Osteocyte (in vitro differentiated cells): ENCODE measurements around the gene HIRIP3. TPM values are rescaled to one million over a fixed set of nuclear protein-coding genes. Genes with fewer than 3 reads are reported as not detected.

ENCODE experiments used
- DNase-seq: peaks from one replicate; pipeline ENCODE4 v3.0.0; 2021; ENCODE audit warnings: mixed read lengths; ENCODE audit not compliant: unreplicated experiment; ENCODE audit errors: extremely low spot score
- H3K27ac Mint-ChIP-seq: one replicate; pipeline ENCODE4 v1.8.0; 2021; ENCODE audit warnings: mild to moderate bottlenecking, mixed read lengths; ENCODE audit not compliant: unreplicated experiment
- H3K27me3 Mint-ChIP-seq: one replicate; pipeline ENCODE4 v1.8.0; 2021; ENCODE audit warnings: mixed read lengths; ENCODE audit not compliant: unreplicated experiment
- H3K36me3 Mint-ChIP-seq: one replicate; pipeline ENCODE4 v1.8.0; 2021; ENCODE audit warnings: mixed read lengths; ENCODE audit not compliant: unreplicated experiment
- H3K4me1 Mint-ChIP-seq: one replicate; pipeline ENCODE4 v1.8.0; 2021; ENCODE audit warnings: mixed read lengths; ENCODE audit not compliant: unreplicated experiment
- H3K4me3 Mint-ChIP-seq: one replicate; pipeline ENCODE4 v1.8.0; 2021; ENCODE audit warnings: mild to moderate bottlenecking, moderate library complexity, mixed read lengths; ENCODE audit not compliant: unreplicated experiment
- H3K9me3 Mint-ChIP-seq: one replicate; pipeline ENCODE4 v1.8.0; 2021; ENCODE audit warnings: mixed read lengths; ENCODE audit not compliant: unreplicated experiment
- CTCF ChIP-seq: fragments of 200-600 bp; sonication (generic); IDR thresholded peaks from 2 replicates; pipeline ENCODE4 v1.5.0; 2021; ENCODE audit warnings: antibody characterized with exemption, mild to moderate bottlenecking, moderate library complexity
- total RNA-seq: library from RNA; stranded (reverse); gene quantifications from 2 replicates; pipeline ENCODE4 v1.2.1, GENCODE V29; 2021

The HIRIP3 gene
- total RNA-seq, 1 donor from 2014 or later, result 12.5 TPM

GRCh38 chr16:29992344-29992967 lies 3.0 kb downstream of the HIRIP3 start:
- Mint-ChIP-seq H3K27ac (peak overlapping the region; percentile 7), H3K9me3 (no peaks in the 10 kb centered on the region), H3K4me3 (no peak overlapping the region), H3K4me1 (peaks cover 22% of the 10 kb centered on the region), H3K36me3 (peaks cover 17% of the 10 kb centered on the region), H3K27me3 (no peaks in the 10 kb centered on the region)
- no peak for TF ChIP-seq CTCF
- no peak for DNase-seq

DNA sequence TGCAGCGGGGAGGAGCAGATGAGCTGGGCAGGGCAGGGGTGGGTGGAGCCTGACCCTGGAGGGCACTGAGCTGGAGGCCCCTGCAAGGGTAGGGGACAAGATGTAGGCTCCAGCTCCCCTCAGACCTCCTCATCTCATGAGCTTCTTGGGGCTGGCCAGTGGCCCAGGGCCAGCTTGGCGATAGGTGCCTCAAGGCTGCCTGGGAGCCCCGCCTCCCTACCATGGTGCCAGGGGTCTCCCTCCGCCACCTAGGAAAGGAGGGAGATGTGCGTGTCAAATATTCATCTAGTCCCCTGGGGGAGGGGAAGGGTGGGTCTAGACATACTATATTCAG lies 3.9 kb downstream of the HIRIP3 start:
- no peaks in the 10 kb centered on the region for H3K9me3 Mint-ChIP-seq
- peaks cover 17% of the 10 kb centered on the region for H3K36me3 Mint-ChIP-seq
- H3K27me3 Mint-ChIP-seq, result no peaks in the 10 kb centered on the region
- DNase-seq, result no peak
- H3K4me1 Mint-ChIP-seq, result peaks cover 17% of the 10 kb centered on the region
- TF ChIP-seq CTCF, result no peak
- no peak overlapping the region for H3K4me3 Mint-ChIP-seq
- H3K27ac Mint-ChIP-seq, result no peak overlapping the region

- DNase-seq, result no peak
- H3K4me3 Mint-ChIP-seq, result no peak overlapping the region
- H3K36me3 Mint-ChIP-seq, result peaks cover 20% of the 10 kb centered on the region
- no peaks in the 10 kb centered on the region for H3K27me3 Mint-ChIP-seq
- H3K4me1 Mint-ChIP-seq, result peaks cover 13% of the 10 kb centered on the region
- H3K9me3 Mint-ChIP-seq, result no peaks in the 10 kb centered on the region
- no peak for TF ChIP-seq CTCF
- H3K27ac Mint-ChIP-seq, result no peak overlapping the region
Measured at GRCh38 chr16:29990883-29991570, 4.4 kb downstream of the HIRIP3 start.

DNA sequence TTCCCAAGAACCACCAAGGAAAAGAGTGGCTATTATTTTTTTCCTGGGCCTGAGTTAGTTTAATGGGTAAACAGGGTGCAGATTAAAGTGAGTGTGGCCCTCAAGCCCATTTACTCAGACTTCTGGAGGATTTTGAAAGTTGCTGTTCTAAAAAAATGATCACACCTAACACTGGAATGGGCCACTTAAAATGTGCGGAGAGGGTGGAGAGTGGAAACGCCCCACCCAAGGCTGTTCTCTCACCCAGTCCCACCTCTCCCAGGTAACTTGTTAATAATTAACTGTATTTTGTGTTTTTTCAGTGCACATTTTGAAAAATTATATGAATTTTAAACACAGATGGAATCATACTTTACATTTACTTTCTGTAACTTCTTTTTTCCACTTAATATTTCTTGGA lies 5.4 kb downstream of the HIRIP3 start:
- H3K27me3 Mint-ChIP-seq, result no peaks in the 10 kb centered on the region
- no peak for TF ChIP-seq CTCF
- H3K36me3 Mint-ChIP-seq, result peaks cover 26% of the 10 kb centered on the region
- DNase-seq, result no peak
- H3K27ac Mint-ChIP-seq, result no peak overlapping the region
- H3K4me1 Mint-ChIP-seq, result peaks cover 10% of the 10 kb centered on the region
- H3K9me3 Mint-ChIP-seq, result no peaks in the 10 kb centered on the region
- no peak overlapping the region for H3K4me3 Mint-ChIP-seq

DNA sequence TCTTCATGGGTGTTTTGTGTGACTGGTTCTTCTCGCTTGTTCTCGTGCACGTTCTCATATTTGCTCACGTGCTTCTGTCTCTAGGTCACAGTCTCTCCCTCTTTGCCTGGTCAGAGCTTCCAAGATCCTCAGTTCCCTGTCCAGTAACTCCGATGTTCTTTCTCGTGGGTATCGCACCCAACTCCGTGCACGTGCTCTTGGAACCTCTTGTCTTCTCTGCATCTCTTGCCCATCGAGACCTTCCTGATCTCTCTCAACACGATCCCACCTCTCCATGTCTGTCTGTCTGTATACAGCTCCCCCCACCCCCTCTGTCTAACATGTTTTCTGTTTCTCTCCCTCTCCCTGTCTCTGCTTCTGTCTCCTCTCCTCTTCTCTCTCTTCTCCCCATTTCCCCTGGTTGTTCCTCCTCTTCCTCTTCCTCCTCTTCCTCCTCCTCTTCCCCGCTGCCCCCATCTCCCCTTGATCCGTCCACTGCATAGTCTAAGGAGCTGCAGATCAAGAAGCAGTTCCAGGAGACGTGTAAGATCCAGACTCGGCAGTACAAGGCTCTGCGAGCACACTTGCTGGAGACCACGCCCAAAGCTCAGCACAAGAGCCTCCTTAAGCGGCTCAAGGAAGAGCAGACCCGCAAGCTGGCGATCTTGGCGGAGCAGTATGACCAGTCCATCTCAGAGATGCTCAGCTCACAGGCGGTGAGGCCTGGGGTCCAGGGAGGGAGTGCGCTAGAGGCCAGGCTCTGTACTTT lies 6.1 kb downstream of the HIRIP3 start:
- H3K4me3 Mint-ChIP-seq, result no peak overlapping the region
- DNase-seq, result no peak
- peaks cover 30% of the 10 kb centered on the region for H3K36me3 Mint-ChIP-seq
- no peaks in the 10 kb centered on the region for H3K27me3 Mint-ChIP-seq
- H3K9me3 Mint-ChIP-seq, result no peaks in the 10 kb centered on the region
- no peak for TF ChIP-seq CTCF
- H3K27ac Mint-ChIP-seq, result no peak overlapping the region
- peaks cover 2% of the 10 kb centered on the region for H3K4me1 Mint-ChIP-seq
